HG02623 (cell line): ENCODE data around the gene TPM1.

Experiments
- ATAC-seq: cut with Tn5 transposase; IDR thresholded peaks from one replicate; pipeline ENCODE4 v1.9.1; 2021; ENCODE audit warnings: moderate library complexity; ENCODE audit not compliant: unreplicated experiment

TPM1 gene

DNA sequence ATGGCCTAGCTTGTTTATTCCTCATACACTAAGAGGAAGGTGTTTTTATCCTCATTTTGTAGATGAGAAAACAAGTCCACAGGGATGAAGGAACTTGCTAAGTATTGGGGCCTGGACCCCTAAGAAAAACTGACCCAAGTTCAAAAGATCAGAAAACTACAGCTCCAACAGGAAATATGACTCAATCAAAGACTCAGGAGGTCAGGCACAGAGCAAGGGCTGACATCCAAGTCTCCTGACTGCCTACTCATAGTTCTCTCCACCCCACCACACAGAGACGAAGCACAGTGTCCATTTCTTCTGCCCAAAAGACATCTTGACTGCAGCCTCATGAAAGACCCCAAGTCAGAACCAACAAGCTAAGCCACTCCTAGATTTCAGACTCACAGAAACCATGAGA, 26.9 kb upstream of the TPM1 start:
- no peak for ATAC-seq

DNA sequence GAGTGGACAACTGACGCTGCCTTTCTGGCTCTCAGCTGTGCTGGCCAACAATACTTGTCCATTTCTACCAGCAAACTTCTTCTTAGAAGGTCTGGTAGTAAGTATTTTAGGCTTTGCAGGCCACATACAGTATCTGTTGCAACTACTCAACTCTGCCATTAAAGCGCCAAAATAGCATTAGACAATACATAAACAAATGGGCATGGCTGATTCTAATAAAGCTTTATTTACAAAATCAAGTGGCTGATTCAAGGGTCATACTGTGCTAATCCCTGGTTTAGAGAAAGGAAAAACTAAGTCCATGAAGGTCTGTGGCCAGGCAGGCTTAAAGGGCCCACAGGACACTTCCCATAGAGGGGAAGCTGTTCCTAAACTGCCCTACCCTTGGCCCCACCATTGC, 26.3 kb upstream of the TPM1 start:
- ATAC-seq = no peak

DNA sequence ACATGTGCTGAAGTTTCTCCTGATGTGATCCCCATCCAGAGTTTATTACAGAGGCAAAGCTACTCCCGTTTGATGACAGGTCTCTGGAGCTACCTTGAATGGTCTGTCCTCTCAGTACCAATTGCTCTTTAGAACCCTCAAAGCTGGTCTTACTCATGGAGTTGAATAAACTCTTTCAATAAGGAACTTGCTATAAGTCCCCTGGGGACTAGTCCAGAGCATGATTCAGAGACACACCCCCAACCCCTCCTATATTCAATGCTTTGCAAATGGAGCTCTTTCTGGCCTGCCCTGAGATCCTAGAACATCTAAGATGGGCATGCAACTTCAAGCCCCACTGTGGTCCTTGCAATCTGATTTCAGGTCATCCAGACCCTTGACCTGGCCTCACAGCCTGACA, 23.9 kb upstream of the TPM1 start:
- ATAC-seq = no peak

DNA sequence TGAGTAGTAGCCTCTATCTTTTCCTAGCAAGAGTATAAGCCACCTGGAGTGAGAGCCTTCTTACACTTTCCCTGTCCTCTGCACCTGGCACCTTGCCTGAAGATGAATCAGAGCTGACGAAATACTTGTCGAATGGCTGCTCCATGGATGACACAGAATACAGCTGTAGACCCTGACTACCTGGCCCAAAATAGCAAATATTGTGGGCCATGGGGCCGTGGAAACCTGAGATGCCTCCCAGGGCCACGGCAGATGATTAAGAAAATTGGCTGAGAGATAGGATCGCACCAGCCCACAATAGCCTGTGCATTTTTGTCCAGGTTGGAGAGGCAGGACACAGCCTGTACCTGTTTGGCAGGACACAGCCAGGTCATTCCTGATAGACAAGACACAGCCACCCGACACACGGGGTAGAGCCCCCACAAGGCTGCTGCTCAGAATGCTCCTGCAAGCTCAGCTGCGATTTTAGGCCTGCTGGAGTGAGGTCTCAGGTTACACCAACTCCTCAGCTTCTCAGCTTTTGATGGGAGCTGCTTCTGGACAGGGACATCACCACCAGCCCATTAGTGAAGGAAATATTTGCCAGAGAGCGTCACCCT, 22.9 kb upstream of the TPM1 start:
- no peak for ATAC-seq

DNA sequence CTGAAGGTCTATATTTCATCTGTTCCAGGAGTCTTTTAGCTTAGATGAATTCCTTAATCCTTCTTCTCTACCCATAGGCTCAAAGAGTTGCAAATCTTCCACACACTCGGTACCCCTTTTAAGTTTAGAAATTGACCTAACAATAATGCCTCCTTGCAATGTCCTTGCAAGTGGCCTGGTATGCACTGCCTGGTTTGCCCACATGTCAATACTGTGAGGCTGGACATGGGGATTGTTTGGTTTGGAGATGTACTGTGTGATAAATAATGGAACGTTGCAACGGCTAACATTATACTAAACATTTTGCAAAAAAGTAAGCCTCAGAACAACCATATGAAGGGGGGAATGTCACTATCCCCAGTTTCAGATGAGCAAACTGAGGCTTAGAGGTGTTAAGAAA, 22.4 kb upstream of the TPM1 start:
- ATAC-seq = no peak

DNA sequence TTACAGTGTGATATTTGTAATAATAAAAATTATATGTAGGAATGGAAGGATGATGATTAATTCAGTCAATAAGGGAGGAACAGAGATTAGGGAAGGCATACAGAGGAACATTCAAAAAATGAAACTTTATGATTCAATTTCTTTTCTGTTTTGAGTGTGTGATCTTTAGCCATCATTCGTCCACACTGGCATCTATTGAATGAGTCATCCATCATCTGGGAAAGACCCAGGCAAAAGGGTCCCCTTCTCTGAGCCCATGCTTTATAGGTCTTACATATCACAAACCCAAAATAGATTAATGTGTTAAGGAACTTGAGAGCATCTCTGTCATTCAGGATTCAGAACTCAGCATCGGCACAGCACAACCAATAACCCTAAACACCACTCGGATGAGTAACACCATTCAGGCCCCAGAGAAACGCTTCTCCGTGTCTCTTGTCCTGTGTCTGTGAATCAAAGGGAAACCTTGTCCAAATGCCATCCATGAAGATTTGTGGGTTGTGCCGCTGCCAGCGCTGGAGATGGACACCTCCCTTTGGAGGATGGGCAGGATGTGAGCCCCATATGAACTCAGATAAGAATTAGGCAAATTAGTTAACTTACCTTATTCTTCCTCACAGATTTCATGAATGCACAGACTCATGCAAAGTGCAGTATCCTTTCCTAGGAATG, 21.7 kb upstream of the TPM1 start:
- ATAC-seq = no peak

DNA sequence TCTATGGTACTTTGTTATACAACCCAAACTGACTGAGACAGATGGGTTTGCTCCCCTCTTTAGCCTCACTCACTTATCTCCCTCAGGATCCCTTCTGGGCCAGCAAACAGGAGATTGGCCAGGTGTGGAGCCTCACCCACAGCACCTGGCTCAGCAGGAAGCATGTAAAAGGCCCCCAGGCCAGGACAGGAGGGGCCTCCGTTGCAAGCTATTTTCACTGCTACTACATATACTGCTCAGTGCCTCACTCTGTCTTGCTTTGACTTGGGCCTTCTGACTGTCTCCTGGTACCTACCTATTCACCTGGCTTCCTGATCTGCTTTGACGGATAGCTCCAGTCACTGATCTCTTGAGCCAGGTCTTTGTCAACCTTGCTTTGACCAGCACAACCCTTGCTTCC, 20.4 kb upstream of the TPM1 start:
- no peak for ATAC-seq

DNA sequence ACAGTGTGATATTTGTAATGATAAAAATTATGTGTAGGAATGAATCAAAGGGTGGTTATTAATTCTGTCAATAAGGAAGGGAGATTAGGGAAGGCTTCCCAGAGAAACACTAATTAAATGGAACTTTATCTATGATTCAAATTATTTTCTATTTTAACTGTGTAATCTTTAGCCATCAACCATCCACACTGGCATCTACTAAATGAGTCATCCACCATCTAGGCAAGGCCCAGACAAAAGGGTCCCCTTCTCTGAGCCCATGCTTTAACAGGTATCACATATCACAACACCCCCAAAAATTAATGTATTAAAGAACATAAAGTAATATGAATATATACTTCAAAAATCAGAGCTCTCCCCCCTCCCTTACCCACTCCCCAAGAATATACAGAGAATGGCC, 19.9 kb upstream of the TPM1 start:
- ATAC-seq = no peak

DNA sequence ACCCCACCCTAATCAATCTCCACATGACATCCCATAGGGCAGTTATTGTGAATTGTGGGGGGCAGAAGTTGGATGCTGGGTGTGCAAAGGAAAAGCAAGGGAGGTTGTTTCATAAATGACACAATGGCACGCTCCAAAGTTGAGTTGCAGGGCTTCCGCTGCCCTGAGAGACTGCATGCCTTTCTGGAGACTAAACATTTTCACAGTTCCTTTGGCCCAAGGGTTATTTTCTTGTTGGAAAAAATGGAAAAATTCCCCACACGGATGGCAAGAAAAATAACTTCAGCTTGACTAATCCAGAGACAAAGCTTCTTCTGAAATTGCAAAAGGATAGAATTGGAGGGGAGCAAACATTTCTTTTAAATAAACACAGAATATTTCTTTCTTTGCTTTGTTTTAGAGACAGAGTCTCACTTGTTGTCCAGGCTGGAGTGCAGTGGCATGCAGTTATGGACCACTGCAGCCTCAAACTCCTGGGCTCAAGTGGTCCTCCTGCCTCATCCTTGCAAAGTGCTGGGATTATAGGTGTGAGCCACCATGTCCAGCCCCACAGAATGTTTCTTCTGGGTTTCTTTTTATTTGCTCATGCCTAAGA, 19.1 kb upstream of the TPM1 start:
- ATAC-seq = no peak

DNA sequence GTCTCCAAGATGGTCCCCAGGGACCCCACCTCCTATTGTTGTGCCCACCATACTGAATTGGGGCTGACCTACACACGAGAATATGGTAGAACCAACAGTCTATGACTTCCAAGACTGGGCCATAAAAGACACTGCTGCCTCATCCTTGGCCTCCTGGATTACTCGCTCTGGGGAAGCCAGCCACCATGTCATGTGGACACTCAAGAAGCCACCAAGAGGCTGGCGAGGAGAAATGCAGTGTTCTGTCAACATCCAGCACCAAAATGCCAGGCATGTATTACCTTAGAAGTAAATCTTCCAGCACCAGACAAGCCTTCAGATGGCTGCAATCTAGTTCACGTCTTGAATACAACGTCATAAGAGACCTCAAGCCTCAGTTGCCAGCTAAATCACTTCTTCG, 17.1 kb upstream of the TPM1 start:
- no peak for ATAC-seq

DNA sequence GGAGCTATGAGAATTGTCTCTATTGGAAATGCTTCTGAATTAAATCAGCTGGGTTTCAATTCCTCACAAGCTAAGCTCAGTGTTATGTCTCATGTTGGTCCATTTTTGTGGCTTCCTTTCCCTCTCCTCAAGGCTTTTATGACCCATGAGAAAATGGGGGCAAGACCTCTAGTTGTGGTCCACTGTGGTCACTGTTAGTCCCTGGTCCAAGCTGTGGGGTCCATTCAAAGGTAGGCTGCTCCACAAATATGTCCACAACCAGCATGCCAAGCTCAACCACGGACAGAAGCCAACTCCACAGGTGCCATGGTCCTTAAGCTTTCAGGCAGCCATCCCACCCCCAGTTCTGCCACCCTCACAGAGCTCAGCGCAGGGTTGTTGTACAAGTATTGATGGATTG, 14.9 kb upstream of the TPM1 start:
- ATAC-seq = no peak

DNA sequence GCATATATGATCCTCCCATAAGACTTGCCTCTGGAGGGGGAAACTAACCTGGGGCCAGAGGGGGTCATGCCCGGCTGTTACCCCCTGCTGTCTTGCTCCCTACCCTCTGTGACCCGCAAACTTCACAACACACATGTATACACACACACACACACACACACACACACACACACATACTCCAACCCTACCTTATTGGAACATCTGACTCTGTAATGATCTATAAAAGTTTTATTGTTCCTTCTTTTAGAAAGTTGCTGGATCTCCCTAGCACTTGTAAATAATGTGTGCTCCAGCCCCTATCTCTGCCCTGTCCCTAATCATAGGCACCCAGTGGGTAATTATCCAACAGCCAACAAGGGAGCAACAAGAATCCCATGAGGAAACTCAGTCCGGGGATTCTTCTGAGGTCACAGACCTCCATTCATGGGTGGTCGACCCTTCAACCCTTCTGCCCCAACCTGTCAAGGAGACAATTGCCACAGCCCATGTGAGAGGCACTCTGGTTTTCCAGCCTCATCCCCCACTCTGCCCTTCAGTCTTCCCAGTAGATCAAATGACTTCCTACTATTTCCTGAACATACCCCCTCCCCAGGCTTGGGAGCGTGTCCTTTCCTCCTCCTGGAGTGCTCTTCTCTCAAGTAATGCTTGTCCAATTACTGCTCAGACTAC, 14.0 kb upstream of the TPM1 start:
- ATAC-seq = no peak

DNA sequence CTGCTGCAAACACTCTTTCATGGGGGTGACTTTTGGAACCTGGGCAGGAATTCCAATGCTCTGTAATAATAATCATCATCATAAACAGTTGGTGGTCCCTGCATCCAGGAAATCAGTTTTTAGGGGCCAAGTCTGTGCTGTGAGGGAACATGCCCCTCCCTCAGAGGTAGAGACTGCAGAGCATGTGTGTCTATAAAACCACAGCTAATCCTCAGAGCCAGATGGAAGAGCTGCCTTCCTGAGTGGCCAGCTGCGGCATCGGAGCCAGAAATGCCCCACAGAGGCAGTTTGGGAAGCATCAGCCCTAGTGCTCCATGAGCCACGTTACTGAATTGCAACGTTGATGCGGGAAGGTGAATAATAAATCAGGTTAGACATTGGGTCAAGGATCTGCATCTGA, 12.9 kb upstream of the TPM1 start:
- no peak for ATAC-seq

DNA sequence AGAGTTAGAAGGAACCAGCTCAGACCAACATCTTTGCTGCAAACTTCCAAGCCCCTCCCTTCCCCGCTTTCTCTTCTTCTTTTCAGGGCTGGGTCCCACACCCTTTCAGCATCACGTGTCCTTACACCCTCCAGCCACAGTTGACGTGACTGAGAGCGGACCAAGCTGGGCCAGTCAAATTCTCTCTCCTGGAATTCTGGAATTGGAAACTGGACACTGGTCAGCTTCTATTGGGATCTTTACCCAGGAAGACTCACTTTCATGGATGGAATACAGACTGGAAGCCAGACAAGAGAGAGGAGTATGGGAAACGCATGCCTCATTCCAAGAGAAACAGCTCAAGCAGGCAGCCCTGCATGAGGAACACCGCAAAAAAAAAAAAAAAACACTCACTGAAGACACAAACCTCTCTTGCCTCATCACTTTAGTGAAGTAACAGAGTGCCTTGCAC, 12.4 kb upstream of the TPM1 start:
- no peak for ATAC-seq

DNA sequence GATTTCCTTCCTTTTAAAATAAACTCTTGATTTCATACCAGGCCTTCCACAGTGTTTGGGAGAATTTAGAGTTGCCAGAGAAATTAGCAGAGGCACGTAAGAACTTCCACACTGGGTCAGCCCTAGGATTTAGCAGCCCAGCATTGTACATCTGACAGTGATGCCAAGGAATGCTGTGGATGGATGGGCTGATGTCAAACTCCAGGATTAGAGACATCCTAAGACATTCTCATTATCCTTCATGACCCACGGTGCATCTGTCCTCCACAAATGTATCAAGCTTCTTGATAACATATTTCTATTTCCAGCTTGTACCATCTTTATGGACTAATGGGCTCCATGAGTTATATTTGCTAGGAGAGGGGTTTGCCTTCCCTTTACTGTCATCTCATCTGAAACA, 8.0 kb upstream of the TPM1 start:
- no peak for ATAC-seq

DNA sequence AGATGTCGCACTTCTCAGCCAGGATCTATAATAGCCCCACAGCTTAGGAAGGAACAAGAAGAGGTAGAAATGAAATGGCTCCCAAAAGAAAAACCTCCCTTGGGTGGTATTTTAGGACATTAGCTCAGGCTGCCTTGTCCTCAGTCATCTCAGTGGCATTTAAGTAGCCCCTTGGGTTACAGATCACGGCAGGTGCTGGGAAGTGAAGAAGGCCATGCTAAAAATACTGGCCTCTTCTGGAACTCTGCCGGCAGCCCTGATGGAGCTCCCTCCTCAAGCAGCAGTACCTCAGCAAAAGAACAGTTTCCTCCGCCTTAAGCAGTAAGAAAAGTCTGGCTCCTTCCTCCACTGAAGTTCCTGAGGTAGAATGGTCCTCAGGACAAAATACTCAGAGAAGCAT, 7.3 kb upstream of the TPM1 start:
- no peak for ATAC-seq

DNA sequence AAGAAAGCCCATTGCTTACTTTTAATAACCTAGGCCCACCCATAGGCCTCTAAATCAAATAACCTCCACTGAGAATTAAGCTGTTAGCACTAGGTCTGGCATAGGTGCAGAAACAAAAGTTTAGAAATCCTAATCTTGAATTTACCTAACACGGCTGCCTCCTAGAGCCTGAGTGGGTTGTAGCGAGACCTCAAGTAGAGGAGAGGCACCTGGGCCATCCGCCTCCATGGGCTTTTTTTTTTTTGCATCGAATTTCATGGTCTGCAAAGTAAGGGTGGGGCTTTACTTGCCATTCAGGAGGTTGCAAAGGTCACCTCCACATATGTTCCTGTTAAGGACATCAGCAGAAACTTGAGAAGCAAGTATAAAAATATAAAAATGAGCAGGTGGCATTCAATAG, 6.6 kb upstream of the TPM1 start:
- ATAC-seq = no peak

DNA sequence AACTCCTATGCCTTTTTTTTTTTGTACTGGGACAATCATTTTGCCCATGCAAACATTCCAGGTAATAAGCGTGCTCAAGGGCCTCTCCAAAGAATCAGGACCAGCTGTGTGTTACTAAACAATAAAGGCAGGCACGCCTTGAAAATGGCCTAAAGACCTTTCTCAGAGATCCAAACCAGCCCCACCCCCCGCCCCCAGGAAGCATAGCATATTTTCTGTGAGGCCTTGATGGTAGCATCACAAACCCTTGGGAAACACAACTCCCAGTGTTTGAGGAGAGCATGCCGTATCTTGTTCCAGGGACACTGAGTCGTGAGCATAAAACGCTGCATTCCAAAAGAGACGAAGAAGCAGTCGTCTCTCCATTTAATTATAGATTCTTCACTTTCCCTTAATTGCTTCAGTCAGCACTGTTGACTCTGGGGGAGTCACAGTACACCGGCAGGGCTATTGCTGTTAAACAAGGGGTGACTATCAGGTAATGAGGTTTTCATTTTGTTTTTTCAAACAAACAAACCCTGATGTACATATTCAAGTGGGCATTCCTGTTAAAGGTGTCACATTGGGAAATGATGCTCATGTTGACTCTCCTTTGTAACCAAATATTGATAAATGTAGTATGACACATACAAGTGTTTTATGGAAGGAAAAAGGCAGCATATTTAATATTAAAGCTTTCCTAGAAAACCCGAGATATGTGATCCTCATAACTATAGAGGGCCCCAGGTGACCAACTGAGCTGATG, 4.4 kb upstream of the TPM1 start:
- ATAC-seq = no peak

DNA sequence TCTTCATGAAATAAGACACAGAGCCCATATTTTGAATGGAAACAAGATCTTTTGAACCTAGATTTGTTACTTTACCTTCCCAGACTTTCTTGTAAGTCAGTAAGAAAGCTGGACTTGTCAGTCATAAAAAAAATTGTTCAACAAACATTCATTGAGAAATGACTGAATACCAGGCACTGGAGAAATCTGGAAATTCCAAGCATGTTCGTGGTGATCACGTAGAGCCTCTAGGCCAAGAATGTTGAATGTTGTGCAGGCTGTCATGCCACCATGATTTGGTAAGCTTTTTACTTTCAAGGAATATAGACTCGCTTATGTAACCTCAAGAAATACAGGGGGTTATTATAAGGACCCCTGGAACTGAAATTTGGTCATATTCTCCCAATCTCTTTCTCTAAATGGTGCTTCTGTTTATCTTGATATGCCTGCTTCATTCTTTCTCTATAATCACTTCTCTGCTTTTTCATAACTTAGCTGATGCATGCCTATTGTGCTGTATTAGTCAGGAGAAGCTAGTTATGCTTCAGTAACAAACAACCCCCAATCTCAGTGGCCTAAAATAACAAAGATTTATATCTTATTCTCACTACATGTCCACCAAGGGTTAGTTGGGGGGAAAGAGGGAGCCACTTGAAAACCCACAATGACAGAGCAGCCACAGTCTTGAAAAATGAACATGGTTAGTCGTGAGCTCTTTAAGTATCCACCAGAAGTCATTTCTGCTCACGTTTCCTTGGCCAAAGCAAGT, 3.4 kb upstream of the TPM1 start:
- ATAC-seq = no peak

DNA sequence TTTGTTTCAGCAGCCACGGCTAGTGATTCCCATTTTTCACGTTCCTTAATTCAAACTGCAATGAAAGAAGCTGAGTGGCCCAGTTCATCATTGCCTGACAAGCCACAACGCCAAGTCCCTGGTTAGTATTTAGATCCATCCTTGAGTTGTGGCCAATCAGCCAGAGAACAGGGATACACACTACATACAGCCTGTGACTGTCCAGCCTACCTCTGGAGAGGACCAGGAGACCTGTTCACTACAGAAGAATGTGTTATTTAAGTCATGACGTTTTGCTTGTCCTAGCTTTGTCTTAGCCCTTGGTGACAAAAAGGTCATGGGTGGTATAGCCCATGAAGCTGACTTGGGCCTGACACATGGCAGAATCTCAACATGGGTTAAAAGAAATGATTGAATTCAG, 2.7 kb upstream of the TPM1 start:
- no peak for ATAC-seq

DNA sequence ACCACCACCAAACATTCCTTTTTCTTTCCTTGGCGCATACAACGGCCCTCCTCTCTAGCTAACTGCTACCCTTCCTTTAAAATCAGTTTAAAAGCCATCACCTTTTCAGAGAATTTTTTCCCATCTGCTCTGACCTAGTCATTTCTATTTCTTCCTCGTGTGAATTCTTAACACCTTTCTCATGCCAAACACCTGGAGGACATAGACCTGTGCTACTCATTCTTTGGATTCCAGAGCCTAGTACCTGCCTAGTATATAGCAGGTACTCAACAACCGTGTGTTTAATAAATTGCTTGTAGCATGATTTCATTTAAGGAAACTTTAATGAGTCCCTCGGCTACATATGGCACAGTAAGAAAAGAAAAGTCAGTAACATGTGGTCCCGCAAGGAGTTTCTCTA, 2.0 kb upstream of the TPM1 start:
- no peak for ATAC-seq
